ENCODE results near the gene ABRAXAS1. TPM values are rescaled to one million over a fixed set of nuclear protein-coding genes. Genes with fewer than 3 reads are reported as not detected.
"Not testable (repeated sequence)": the region's sequence is repeated elsewhere in the genome, so short reads cannot be mapped to it uniquely, and the experiment has no call there.

ABRAXAS1 gene
- total and polyA plus RNA-seq, 2 of the 4 experiments (the other 2 are of a cell fraction): 4.1 to 8.4 TPM

DNA sequence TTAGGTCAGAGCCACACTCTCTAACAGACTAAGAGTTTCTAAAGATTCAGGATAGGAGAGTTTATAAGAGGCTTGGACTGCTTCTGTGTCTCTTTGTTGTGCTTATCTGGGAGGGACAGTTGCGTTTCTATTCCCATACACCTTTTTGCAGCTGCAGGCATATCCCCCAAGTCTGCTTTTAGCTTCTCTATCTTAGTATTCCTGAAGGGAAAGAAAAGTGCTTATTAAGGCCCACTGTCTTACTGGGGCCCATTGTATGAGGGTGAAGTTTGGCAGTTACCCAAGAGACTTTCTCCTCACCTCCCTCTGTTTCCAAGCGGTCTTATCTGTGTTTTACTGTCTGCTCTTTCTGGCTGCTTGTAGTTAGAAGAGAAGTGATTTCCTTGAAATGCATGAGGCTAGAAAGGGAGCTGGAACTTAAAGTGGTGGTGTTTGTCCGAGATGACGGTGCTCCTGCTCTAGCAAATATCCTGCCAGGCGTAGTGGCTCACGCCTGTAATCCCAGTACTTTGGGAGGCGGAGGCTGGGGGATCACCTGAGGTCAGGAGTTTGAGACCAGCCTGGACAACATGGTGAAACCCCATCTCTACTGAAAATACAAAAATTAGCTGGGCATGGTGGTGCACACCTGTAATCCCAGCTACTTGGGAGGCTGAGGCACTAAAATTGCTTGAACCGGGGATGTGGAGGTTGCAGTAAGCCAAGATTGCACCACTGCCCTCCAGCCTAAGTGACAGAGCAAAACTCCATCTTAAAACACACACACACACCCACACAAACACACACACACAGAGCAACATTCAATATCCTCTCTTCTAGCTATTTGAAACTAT, 11.4 kb upstream of the ABRAXAS1 start:
- H3K56ac ChIP-seq (ENCODE audit: extremely low read depth, insufficient read depth, low read length); H3K9me3 ChIP-seq (ENCODE audit: control insufficient read depth, insufficient read depth, low read length); H3K4ac ChIP-seq (ENCODE audit: low read depth, low read length); H2BK20ac ChIP-seq (ENCODE audit: low read depth, low read length); POLR2A ChIA-PET (ENCODE audit: unreplicated experiment); H3K79me1 ChIP-seq (ENCODE audit: low read depth in 1 of 2, low read length in 2 of 2); H2AFZ ChIP-seq (replicated peaks; ENCODE audit: low read length, poor library complexity); H2BK15ac ChIP-seq (ENCODE audit: low read depth, low read length); H3K18ac ChIP-seq (ENCODE audit: low read depth, low read length); dilution Hi-C loops (cut with HindIII; ENCODE audit: low sequenced_read_pairs, unreplicated experiment); CTCF ChIA-PET; H3K23ac ChIP-seq (ENCODE audit: low read depth, low read length); H3K9ac ChIP-seq (ENCODE audit: low read depth, low read length); H2AK9ac ChIP-seq (replicated peaks; ENCODE audit: low read depth, low read length, poor library complexity); BruUV-seq (replicated peaks); in situ Hi-C loops (cut with MboI; ENCODE audit: low sequenced_read_pairs); DNase-seq; H4K8ac ChIP-seq (ENCODE audit: low read depth in 2 of 2, low read length in 2 of 2); H3K14ac ChIP-seq (replicated peaks; ENCODE audit: low read depth, low read length); H2BK120ac ChIP-seq (ENCODE audit: low read depth, low read length); H3K36me3 ChIP-seq (ENCODE audit: control insufficient read depth, insufficient read depth, low read length); H2AK5ac ChIP-seq (ENCODE audit: low read depth, low read length); H3K4me1 ChIP-seq (ENCODE audit: control insufficient read depth, insufficient read depth, low read length); H3K4me3 ChIP-seq (ENCODE audit: insufficient read depth, low read depth, low read length); ATAC-seq (ENCODE audit: low read depth); H4K5ac ChIP-seq (ENCODE audit: low read depth, low read length); intact Hi-C loops (cut with micrococcal nuclease); H2BK5ac ChIP-seq (ENCODE audit: low read depth, low read length, poor library complexity, severe bottlenecking); H4K91ac ChIP-seq (ENCODE audit: insufficient read depth, low read depth, low read length); H3K27ac ChIP-seq (ENCODE audit: insufficient read depth, low read length); H3K27me3 ChIP-seq (ENCODE audit: control insufficient read depth, insufficient read depth, low read length); H3K9me1 ChIP-seq (ENCODE audit: insufficient read depth, low read length); H4K20me1 ChIP-seq (ENCODE audit: insufficient read depth, low read length); H3K4me2 ChIP-seq (ENCODE audit: low read depth, low read length): not testable (repeated sequence)
- 62% methylated on average over 4 of the region's 8 CpGs; no CpG with 5 or more reads in 1 of the 2 experiments for WGBS, 2 experiments (ENCODE audit: extremely low coverage in 2 of 2, insufficient read length in 1 of 2)
